NCI-H2107 (cell line): ENCODE results near the gene MICALL2.

Experiments
- DNase-seq: peaks from one replicate; lab custom pipeline; 2025; lab: John Stamatoyannopoulos, UW

The MICALL2 gene

DNA sequence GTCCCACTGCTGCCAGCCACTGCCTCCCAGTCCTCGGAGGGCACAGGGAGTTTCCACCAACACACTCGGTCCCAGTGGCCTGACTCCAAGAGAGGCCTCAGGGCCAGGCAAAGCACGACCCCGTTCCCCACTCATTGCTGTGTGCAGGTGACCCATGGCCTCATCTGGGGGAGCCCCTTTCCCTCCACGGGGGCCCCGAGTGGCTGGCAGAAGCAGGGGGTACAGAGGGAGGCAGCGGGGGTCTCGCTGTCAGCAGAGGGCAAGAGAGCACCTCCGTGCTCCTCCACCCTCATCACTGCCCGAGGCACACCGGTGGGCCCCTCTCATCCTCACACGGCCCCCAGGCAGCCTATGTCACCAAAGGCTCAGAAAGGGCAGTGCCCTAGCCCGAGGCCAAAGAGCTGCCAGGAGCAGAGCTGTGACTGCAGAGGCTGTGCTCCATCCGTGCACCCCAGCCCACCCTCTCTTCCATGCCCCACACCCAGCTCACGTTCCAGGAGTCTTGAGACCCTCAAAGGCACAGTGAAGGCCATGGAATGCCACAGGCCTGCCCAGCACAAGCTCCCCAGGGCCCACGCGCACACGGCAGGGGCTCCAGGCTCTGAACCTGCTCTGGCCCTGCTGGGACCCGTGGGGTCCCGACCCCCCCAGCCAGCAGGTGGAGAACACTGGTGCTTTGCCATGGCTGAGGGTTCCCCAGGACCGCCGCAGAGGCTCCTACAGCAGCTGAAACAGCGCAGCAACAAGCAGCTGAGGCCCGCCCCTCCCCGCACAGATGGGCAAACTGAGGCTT lies 25.9 kb downstream of the MICALL2 start:
- DNase-seq, result no peak

DNA sequence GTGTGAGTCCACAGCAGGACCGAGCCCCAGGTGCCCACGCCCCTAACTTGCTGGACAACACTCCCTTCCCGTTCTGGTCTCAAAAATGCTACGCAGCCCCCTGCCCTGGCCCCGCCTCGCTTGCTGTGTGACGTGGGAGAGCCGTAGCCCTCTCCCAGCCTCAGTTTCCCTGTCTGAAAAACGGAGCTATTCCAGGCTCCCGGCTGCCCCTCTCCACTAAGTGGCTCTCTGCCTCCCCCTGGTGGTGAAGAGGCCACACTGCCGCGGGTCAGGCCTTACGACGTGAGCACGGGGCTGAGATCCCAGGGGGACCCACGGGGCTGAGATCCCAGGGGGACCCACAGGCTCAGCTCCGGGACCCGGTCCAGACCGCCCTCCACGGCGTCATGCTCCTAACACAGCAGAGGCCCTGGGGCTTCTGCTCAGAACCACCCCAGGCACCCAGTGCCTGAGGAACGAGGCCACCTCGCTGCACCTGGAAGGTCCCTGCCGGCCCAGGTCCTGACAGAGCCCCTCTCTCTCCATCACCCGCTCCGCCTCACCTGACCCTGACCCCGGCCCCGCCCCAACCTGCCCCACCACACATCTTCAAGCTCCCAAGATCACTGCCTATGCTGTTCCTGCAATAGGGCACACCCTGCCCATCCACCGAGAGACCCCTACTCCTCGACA lies 26.7 kb downstream of the MICALL2 start:
- peak; percentile 31 for DNase-seq

DNA sequence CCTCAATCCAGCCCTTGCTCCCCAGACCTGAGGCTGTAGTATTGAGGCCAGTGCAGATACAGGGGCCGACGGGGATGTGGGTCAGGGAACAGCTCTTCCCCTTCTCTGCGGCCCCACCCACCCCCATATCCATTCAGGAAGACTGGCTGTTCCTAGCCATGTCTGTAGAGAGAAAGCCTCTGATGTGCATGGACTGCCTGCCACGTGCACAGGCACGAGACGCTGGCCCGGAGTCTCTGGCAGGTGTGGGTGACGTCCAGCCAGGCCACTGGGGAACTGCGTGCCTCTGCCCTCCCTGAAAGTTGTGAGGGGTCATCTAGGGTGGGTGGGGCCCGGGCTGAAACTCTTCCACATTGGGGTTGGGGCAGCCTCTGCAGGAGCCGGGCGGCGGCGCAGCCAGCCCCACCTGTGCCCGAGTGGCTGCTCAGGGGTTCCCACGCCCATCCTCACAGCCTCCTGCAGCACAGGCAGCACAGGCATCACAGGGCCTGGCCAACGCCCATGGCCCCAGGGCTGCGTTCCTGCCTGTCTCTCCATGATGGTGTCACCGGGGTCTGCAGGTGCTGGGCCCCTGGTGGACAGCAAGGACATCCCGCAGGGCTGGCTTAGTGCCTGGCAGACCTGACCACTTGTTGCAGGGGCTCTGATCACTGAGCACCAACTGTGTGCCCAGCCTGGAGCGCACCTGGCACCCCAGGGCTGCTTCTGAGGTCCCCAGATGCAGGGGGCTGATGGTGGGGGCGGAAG lies 27.5 kb downstream of the MICALL2 start:
- no peak for DNase-seq

DNA sequence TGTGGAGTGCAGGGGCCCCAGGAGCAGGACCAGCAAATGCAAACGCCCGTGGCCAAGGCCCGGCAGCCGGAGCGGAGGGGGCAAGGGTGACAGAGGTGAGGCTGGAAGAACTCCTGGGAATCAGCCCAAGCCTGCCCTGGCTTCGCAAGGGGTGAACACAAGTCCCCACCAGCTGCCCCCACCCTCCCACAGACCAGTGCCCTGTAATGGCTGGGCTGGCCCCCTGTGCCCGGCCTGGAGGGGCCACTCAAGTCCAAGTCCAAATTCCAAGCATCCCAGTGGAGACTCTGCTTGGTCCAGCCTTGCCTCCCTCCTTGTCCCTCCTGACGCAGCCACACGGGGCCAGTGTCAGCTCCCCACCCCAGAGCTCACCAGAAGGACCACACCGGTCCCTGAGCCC lies 28.0 kb downstream of the MICALL2 start:
- no peak for DNase-seq

DNA sequence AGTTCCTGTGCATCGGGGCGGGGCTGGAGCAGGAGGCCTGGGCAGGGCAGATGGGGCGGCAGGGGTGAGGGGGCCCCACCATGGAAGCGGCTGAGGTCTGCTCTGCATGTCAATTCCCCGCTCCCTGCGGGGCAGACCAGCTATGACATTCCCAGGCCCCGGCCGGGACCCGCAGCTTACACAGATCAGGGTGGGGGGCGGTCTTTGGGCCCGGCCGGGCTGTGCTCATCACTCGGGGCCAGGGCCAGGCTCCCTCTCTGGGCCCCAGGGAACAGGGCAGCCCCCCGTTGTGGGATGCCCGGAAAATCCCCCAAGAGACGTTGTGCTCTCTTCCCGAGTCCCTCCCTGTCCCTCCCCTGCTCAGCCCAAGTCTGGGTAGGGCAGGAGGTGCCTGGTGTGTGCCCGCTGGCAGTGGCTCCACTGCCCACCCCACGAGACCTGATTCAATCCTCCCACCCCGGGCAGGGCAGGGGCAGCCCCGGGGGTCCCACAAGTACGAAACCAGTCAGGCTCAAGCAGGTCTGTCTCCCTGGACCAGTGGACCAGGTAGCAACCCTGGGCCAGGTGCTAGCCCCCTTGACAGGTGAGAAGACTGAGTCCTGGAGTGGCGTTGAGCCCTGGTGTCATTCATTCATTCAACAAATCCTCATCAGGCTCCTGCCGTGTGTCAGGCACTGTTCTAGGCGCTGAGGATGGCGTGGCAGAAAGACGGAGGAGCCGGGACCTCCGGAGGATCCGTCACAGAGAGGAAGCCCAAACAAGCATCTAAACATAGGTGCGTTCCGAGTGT lies 29.0 kb downstream of the MICALL2 start:
- DNase-seq, result no peak

DNA sequence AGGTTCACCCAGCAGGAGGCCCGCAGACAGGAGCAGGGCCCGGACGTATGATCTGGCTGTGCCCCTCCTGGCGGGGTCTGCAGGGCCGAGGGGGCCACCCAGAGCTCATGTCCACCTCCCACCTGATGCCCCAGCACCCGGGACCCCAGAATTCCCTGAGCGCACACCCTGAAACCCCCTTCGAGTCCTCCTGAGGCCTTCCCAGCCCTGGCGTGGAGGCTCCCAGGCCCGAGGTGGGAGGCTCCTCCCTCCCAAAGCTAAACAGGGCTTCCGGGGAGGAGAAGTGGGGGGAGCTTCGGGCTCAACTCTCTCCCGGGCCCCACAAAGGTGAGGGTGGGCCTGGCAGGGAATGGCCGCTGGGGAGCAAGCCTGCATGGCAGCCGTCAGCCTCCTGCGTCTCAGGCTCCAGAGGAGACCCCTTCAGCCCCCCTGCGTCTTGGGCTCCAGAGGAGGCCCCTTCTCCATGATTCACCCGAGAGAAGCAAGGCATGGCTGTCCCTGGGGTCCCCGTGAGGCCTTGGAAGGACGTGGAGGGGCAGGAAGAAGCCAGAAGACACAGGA lies 30.2 kb downstream of the MICALL2 start:
- DNase-seq, result no peak

DNA sequence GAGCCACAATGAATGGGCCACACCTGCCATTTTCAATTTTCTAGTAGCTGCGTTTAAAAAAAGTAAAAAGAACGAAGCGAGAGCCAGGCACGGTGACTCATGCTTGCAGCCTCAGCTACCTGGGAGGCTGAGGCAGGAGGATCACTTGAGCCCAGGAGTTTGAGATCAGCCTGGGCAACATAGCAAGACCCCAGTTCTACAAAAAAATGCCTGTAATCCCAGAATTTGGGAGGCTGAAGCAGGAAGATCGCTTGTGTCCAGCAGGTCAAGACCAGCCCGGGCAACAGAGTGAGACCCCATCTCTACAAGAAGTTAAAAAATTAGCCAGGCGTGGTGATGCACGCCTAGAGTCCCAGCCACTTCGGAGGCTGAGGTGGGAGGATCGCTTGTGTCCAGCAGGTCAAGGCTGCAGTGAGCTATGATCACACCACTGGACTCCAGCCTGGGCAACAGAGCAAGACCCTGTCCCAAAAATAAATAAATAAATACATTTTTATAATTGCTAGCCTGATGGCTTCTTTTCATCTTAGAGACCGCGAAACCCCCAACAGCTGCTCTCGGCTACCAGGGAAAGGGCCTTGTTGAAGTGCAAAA lies 32.1 kb downstream of the MICALL2 start:
- no peak for DNase-seq

DNA sequence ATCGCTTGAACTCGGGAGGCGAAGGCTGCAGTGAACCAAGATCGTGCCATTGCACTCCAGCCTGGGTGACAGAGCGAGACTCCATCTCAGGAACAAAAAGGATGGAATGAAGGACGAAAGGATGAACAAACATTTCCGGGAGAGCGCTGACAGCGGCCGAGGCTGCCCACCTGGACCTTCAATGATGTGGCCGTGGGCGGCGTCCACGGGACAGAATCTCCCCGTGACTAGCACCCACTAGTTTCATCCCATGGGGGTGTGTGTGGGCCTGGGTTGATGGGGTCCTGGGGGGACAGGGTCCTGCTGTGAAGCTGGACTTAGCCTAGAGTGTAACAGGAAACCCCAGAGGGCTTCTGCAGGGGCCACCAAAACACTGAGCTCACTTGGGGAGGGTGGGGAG lies 32.8 kb downstream of the MICALL2 start:
- DNase-seq, result no peak

DNA sequence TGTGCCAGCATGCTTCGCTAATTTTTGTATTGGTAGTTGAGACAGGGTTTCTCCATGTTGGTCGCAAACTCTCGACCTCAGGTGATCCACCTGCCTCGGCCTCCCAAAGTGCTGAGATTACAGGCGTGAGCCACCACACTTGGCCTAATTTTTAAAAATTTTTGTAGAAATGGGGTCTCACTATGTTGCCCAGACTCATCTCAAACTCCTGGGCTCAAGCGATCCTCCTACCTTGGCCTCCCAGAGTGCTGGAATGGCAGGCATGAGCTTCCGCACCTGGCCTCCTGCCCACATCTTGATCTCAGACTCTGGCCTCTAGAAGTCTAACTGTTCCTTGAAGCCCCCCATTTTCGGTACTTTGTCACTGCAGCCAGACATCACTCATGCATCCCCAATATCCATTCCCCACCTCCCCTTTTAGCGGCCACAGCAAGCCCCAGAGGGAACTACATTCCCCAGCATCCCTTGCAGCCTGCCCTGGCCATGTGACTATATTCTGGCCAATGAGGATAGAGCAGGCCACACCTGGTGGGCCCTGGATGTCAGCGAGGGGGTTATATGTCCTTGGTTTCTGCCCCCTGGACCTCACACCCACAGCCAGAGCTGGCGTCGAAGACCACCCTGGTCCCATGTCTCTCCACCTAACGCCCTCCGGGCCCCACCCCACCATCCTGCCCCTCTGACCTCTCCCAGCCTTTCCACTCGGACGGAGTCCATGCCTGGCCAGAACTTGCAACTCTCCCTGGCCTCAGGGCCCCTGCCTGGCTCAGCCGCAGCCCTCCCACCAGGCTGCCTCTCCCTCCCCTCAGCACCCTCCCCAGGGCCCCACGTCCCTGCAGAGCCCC lies 33.8 kb downstream of the MICALL2 start:
- DNase-seq, result no peak

DNA sequence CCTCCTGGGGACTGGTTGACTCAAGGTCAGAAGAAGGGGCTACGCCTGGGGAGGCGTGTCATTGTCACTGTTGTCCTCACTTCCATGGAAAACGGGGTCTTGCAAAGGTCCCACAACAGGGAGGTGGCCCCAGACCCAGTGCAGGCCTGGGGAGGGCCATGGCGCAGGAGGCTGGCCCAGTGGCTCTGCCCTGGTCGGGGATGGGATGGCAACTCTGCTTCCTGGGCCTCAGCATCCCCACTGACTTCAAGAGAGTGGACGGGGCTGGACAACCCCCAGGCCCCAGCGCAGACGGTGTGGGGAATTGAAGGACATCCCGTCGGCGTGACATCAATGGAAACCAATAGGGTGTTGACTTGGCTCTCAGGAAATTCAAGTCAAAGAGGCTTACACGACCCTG lies 35.2 kb downstream of the MICALL2 start:
- DNase-seq, result no peak

DNA sequence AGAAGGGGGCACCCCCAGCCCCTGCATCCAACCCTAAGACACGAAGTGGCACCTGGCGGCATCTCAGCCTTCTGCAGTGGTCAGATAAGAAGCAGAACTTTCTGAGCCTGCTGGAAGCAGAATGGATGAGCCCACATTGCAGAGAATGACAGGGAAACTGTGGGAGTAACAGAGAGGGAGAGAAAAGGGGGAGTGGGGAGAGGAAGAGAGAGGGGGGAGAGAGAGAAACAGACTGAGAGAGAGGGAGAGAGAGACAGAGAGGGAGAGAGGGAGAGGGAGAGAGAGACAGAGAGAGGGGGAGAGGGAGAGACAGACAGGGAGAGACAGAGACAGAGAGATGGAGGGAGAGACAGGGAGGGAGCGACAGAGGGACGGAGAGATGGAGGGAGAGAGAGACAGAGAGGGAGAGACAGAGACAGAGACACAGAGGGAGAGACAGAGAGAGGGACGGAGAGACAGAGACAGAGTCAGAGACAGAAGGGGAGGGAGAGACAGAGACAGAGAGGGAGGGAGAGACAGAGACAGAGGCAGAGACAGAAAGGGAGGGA lies 35.9 kb downstream of the MICALL2 start:
- no peak for DNase-seq

DNA sequence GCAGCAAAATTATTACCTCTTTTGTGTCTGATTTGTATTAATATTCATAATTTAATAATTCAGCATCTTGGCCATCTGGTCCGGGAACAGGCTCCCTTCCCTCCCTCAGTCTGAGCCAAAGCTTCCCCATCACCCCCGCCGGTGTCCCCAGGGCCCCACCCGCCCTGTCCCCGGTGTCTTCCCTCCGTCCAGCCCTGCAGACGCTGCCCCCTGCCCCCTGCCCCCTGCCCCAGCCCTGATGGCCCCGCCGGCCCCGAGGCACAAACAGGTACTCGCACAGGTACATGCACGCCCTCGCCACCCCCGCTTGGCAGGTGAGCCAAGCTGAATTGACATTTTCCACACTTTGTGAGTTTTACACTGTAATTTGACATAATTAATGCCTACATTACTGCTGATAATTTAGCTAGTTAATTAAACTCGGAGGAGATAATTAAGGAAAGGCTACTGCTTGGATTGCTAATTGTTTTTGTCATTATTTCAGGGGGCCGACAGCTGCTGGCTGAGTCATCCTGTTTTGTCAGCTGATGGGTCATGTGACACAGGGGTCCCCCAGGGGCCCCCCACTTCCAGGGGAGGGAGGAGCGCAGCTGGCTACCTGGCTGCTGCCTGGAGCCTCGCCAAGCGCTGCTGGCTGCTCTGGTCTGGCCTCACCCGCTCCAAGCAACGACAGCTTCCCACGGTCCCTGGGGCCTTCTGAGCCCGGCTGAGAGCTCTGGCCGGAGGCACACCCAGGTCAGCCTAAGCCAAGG lies 36.6 kb downstream of the MICALL2 start:
- peak; percentile 76 for DNase-seq

DNA sequence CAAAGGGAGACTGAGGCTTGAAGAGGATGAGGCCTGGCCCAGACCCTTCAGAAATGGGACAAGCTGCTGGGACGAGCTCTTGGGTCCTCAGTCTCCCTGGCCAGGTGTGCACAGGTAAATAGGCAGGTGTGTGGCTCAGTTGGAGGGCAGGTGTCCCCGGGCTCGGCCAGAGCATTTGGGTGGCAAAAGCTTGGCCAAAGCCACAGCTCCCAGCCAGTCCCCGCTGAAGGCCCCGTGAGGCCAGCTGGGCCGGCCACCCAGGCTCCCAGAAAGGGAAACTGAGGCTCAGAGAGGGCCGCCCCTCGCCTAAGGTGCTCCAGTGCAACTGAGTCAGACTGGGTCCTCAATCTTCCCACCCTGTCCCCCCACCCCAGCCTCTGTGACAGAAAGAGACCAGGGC lies 37.3 kb downstream of the MICALL2 start:
- no peak for DNase-seq

DNA sequence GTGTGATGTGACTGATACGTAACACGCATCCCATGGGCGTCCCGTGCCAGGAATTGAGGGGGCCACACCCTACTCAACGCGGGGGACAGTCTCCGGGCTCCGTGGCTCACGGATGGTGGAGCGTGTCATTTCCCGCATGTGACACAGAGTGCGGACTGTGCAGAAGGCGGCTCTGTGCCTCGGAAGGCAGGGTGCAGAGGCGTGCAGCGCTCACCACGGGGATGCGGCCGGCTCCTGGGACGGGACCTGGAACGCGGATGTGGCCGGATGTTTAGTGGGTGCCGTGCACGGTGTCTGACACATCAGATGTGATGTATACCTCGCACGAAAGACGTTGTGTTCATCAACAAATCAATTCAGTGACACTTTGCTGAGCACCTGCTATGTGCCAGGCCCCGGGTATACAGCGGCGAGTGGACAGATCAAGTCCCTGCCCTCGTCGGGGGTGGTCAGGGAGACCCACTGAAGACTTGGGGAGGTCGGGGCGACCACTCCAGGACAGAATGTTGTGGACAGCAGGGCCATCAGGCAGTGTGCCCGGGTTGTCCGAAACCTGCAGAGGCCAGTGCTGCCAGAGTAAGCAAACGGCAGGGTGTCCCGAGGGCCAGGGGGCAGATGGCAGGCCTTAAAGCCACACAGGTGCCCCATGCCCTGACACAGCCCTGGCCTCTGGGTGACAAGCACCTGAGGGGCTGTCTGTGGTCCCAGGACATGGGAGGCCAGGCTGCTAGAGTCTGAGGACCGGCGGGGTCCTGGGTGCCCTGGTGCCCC lies 38.1 kb downstream of the MICALL2 start:
- no peak for DNase-seq

DNA sequence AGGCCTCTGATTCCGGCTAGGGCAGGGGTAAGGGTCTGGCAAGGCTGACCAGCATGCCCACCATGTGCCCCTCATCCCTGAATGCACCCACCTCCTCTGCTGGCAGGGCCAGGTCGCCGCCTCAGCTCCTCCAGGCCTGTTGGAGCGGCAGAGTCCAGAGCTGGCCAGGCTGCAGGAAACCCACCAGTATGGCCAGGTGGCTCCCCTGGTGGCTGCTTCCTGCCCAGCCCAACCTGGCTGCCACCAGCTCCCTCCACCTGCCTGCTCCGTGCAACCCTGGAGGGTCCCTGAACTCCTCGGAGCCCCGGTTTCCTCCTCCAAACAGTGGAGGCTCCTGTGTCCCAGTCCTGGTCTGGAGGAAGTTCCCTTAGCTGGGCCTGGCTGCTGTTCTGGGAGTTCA lies 39.6 kb downstream of the MICALL2 start:
- DNase-seq, result no peak

DNA sequence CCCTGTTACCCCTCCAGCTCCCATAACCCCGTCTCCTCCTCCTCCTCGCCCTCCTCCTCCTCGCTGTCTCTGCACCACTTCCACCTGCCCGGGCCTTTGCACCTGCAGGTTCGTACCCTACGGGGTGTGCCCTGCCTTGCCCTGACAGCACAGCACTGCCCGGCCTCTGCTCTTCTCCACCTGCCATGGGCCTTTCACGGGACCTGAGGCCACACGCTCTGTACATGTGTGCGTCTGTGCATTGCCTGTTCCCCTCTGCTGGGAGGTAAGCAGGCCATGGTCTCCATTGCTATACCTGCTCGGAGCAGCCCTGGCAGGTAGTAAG lies 40.0 kb downstream of the MICALL2 start:
- no peak for DNase-seq

DNA sequence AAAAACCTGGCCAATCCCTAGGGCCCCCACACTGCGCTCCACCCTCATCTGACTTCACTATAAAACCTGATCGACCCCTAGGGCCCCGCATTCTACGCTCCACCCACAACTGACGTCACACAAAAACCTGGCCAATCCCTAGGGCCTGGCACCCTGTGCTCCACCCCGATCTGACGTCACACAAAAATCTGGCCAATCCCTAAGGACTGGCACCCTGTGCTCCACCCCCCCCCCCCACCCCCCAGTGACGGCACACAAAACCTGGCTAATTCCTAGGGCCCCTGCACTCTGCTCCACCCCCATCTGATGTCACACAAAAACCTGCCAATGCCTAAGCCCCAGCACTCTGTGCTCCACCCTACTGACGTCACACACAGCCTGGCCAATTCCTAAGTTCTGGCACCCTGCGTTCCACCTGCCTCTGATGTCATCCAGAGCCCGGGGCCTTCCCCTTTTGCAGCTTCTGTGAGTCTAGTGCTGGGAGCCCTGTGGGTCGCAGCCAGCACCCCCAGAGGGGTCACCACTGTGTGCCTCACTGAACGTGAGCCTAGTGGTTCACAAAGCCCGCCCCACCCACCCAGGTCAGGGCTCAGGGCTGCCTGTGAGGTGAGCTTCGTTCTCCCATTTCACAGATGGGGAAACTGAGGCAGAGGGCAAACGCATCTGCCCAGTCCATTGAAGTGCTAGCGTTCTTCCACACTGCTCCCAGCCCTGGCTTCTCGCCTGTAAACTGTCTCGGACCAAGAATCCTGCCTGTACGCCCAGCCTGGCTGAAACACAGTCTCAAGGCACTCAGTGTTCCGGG lies 40.6 kb downstream of the MICALL2 start:
- DNase-seq, result no peak

DNA sequence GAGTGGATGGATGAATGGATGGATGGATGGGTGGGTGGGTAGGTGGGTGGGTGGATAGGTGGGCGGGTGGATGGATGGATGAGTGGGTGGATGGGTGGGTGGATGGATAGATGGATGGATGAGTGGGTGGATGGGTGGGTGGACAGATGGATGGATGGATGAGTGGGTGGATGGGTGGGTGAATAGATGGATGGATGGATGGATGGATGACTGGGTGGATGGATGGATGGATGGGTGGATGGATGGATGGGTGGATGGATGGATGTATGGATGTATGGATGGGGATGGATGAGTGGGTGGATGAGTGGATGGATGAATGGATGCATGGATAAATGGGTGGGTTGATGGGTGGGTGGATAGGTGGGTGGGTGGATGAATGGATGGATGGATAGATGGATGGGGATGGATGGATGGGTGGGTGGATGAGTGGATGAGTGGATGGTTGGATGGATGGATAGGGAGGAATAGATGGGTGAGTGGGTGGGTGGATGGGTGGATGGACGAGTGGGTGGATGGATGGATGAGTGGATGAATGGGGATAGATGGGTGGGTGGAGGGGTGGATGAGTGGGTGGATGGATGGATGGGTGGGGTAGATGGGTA lies 43.8 kb downstream of the MICALL2 start:
- DNase-seq, result no peak
